Measurements from ENCODE around the gene ZDHHC16. TPM values are rescaled to one million over a fixed set of nuclear protein-coding genes. Genes with fewer than 3 reads are reported as not detected.
"Not testable (repeated sequence)": the region's sequence is repeated elsewhere in the genome, so short reads cannot be mapped to it uniquely, and the experiment has no call there.

Gene ZDHHC16
- total and polyA plus RNA-seq, 9 donors: 17.8 to 34.7 (median 26.2) TPM

DNA sequence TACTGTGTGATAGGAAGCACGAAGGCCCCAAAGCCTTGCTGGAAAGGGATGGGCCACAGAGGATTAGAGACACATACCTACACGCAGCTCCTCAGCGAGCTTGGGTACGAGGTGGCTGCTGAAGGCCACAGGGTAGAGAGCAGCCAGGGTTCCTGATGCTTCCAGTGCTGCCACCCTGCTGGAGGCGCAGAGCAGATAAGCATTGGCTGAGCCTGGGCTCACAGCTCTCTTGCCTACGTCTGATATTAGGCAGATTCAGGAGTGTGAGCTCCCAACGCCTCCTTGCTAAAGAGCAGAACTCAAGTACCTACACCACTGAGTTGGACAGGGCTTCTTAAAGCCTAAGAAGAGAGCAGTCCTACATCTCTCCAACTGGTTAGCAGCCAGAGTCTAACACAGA lies 20.0 kb downstream of the ZDHHC16 start:
- TF ChIP-seq EP300 (IDR thresholded peaks at IDR 0.05) (no peak), POLR2A (IDR thresholded peaks at IDR 0.05) (no peak)
- TF ChIP-seq, protein P1, sequence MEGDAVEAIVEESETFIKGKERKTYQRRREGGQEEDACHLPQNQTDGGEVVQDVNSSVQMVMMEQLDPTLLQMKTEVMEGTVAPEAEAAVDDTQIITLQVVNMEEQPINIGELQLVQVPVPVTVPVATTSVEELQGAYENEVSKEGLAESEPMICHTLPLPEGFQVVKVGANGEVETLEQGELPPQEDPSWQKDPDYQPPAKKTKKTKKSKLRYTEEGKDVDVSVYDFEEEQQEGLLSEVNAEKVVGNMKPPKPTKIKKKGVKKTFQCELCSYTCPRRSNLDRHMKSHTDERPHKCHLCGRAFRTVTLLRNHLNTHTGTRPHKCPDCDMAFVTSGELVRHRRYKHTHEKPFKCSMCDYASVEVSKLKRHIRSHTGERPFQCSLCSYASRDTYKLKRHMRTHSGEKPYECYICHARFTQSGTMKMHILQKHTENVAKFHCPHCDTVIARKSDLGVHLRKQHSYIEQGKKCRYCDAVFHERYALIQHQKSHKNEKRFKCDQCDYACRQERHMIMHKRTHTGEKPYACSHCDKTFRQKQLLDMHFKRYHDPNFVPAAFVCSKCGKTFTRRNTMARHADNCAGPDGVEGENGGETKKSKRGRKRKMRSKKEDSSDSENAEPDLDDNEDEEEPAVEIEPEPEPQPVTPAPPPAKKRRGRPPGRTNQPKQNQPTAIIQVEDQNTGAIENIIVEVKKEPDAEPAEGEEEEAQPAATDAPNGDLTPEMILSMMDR (IDR thresholded peaks at IDR 0.05): no peak
- Histone ChIP-seq H3K27ac (no peak overlapping the region), H3K36me3 (no peaks in the 10 kb centered on the region), H3K27me3 (no peaks in the 10 kb centered on the region), H3K9me3 (no peaks in the 10 kb centered on the region), H3K4me3 (no peak overlapping the region), H3K4me1 (ENCODE audit: insufficient read depth) (no peaks in the 10 kb centered on the region)
- intact Hi-C loops (cut with DNase I): no loop called here
- no peak for DNase-seq
- WGBS, 3 donors: 73 to 88% (median 87%) methylated on average over 7 of the region's 7 CpGs

DNA sequence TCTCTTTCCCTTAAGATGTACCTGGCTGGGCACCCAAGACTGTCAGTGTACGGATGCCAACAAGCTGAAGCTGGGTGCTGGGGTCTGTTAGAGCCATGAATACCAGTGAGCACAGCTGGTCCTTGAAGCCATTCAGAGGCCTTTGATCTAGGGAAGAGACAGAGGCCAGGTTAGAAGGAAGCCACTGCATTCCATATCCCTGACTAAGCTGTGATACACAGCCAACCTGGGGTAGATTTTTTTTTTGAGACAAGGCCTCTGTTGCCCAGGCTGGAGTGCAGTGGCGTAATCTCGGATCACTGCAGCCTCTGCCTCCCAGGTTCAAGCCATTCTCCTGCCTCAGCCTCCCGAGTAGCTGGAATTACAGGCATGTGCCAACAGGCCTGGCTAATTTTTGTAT lies 20.8 kb downstream of the ZDHHC16 start:
- 78 to 85% (median 85%) methylated on average over 4 of the region's 4 CpGs for WGBS, 3 donors
- Histone ChIP-seq H3K4me3 (no peak overlapping the region), H3K27me3 (no peaks in the 10 kb centered on the region), H3K4me1 (ENCODE audit: insufficient read depth) (no peaks in the 10 kb centered on the region), H3K36me3 (no peaks in the 10 kb centered on the region), H3K27ac (no peak overlapping the region), H3K9me3 (no peaks in the 10 kb centered on the region)
- TF ChIP-seq POLR2A (IDR thresholded peaks at IDR 0.05): no peak
- no peak for TF ChIP-seq EP300 (IDR thresholded peaks at IDR 0.05)
- TF ChIP-seq, protein P1 (IDR thresholded peaks at IDR 0.05): no peak
- intact Hi-C loops (cut with DNase I): no loop called here
- no peak for DNase-seq

DNA sequence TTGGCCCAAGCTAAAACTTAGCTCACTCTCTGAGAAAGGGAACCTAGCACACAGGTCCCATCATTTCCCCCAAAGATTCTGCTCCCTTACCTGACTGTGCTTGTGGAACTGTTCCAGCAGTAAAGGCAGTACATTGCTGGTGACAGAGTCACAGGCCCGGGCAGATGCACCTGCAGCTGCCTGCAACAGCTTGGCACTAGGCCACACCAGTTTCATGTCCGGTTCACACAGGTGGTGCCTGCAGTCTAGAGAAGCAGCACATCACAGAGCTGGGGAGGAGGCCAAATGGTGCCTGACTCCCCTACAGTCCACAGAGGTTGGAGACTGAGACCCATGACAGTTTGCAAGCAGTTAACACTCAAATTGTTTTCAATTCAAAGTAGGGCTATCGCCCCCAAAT lies 22.2 kb downstream of the ZDHHC16 start:
- intact Hi-C loops (cut with DNase I): no loop called here
- no peaks in the 10 kb centered on the region for H3K27me3 ChIP-seq
- TF ChIP-seq EP300 (IDR thresholded peaks at IDR 0.05) (no peak), POLR2A (IDR thresholded peaks at IDR 0.05) (no peak)
- TF ChIP-seq, protein P1 (IDR thresholded peaks at IDR 0.05): no peak
- 62 to 69% (median 66%) methylated on average over 3 of the region's 3 CpGs for WGBS, 3 donors
- no peaks in the 10 kb centered on the region for H3K9me3 ChIP-seq
- no peaks in the 10 kb centered on the region for H3K36me3 ChIP-seq
- H3K27ac ChIP-seq: no peak overlapping the region
- H3K4me1 ChIP-seq (ENCODE audit: insufficient read depth): no peaks in the 10 kb centered on the region
- no peak overlapping the region for H3K4me3 ChIP-seq
- peak in 1 of 5 donors; percentile 8 for DNase-seq

DNA sequence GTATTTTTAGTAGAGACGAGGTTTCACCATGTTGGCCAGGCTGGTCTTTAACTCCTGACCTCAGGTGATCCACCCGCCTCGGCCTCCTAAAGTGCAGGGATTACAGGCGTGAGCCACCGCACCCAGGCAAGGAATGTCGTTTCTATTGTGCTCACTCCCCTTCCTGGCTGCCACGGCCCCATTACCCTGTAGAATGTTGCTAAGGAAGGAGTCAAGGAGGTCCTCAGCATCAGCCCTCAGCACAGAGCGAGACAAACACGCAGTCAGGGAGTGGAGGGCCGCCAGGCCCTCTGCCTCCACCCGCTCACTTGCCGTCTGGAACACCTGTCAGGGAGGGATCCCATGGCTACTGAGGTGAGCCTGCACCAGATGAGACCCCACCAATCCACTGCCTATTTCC lies 22.8 kb downstream of the ZDHHC16 start:
- H3K9me3 ChIP-seq; intact Hi-C loops (cut with DNase I); H3K27me3 ChIP-seq; H3K4me3 ChIP-seq; H3K4me1 ChIP-seq (ENCODE audit: insufficient read depth); H3K36me3 ChIP-seq; H3K27ac ChIP-seq: not testable (repeated sequence)
- DNase-seq: peak in 1 of 5 donors; percentile 8
- WGBS, 3 donors: 87 to 97% (median 91%) methylated on average over 12 of the region's 12 CpGs

DNA sequence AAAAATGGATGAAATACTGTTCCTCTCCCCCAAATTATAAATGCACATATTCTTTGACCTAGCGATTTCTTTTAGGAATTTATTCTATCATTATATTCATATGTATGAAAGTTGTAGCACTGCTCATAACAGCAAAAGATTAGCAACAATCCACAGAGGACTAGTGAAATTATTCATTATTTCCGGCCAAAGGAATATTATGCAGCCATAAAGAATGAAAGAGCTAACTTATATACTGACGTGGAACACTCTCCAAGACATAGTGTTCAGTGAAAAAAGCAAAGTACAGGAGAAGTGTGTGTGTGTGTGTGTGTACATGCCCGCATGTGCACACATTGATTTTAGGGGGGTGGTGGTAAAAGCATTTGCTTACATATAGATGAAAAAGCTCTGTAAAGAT lies 28.9 kb downstream of the ZDHHC16 start:
- no peak for DNase-seq
- H3K27me3 ChIP-seq: no peaks in the 10 kb centered on the region
- no peaks in the 10 kb centered on the region for H3K36me3 ChIP-seq
- H3K4me1 ChIP-seq (ENCODE audit: insufficient read depth): peaks cover 2% of the 10 kb centered on the region
- no peak overlapping the region for H3K4me3 ChIP-seq
- H3K9me3 ChIP-seq: no peaks in the 10 kb centered on the region
- no peak overlapping the region for H3K27ac ChIP-seq
- no peak for TF ChIP-seq EP300 (IDR thresholded peaks at IDR 0.05)
- TF ChIP-seq, protein P1 (IDR thresholded peaks at IDR 0.05): no peak
- intact Hi-C loops (cut with DNase I): no loop called here
- WGBS, 3 donors: 93 to 96% (median 96%) methylated on average over 4 of the region's 4 CpGs

Measured in ovary (tissue), 9 donors.